CD4-positive, alpha-beta T cell treated with Interleukin-17A for 1 hour (primary cell): Measurements from ENCODE around the gene CLSTN2.

Experiments
- DNase-seq: peaks from one replicate; pipeline ENCODE4 v3.0.0-alpha.2; 2020

Gene CLSTN2

GRCh38 chr3:140055092-140055791 lies 120.3 kb downstream of the CLSTN2 start:
- no peak for DNase-seq

GRCh38 chr3:140056047-140056446 lies 121.1 kb downstream of the CLSTN2 start:
- DNase-seq: no peak

- DNase-seq: no peak
Observed at GRCh38 chr3:140061211-140061610, 126.2 kb downstream of the CLSTN2 start.

GRCh38 chr3:140062461-140062860 lies 127.5 kb downstream of the CLSTN2 start:
- DNase-seq: no peak

- DNase-seq: no peak
Observed at GRCh38 chr3:140067487-140067886, 132.5 kb downstream of the CLSTN2 start.

- no peak for DNase-seq
Observed at GRCh38 chr3:140068494-140069017, 133.6 kb downstream of the CLSTN2 start.

GRCh38 chr3:140073278-140074045 lies 138.5 kb downstream of the CLSTN2 start:
- DNase-seq: no peak

GRCh38 chr3:140076552-140076951 lies 141.6 kb downstream of the CLSTN2 start:
- no peak for DNase-seq

GRCh38 chr3:140077406-140077805 lies 142.4 kb downstream of the CLSTN2 start:
- no peak for DNase-seq

- DNase-seq: no peak
Observed at GRCh38 chr3:140078343-140078742, 143.4 kb downstream of the CLSTN2 start.

GRCh38 chr3:140078940-140079339 lies 144.0 kb downstream of the CLSTN2 start:
- no peak for DNase-seq

- DNase-seq: no peak
Observed at GRCh38 chr3:140081887-140082286, 146.9 kb downstream of the CLSTN2 start.

- DNase-seq: no peak
Observed at GRCh38 chr3:140085001-140085400, 150.0 kb downstream of the CLSTN2 start.

- no peak for DNase-seq
Observed at GRCh38 chr3:140086642-140087041, 151.7 kb downstream of the CLSTN2 start.

GRCh38 chr3:140088058-140088457 lies 153.1 kb downstream of the CLSTN2 start:
- DNase-seq: no peak

- DNase-seq: no peak
Observed at GRCh38 chr3:140088513-140088912, 153.5 kb downstream of the CLSTN2 start.

GRCh38 chr3:140089403-140090072 lies 154.6 kb downstream of the CLSTN2 start:
- no peak for DNase-seq

- no peak for DNase-seq
Observed at GRCh38 chr3:140091143-140091542, 156.2 kb downstream of the CLSTN2 start.

- no peak for DNase-seq
Observed at GRCh38 chr3:140092848-140093536, 158.0 kb downstream of the CLSTN2 start.

GRCh38 chr3:140093742-140094141 lies 158.8 kb downstream of the CLSTN2 start:
- DNase-seq: no peak

GRCh38 chr3:140094487-140094886 lies 159.5 kb downstream of the CLSTN2 start:
- DNase-seq: no peak

- no peak for DNase-seq
Observed at GRCh38 chr3:140096037-140096436, 161.1 kb downstream of the CLSTN2 start.
